ENCODE results near the gene RPL37. TPM values are rescaled to one million over a fixed set of nuclear protein-coding genes. Genes with fewer than 3 reads are reported as not detected.

Gene RPL37
- total RNA-seq, 1 experiment from 2014 or later: 1,279 TPM

DNA sequence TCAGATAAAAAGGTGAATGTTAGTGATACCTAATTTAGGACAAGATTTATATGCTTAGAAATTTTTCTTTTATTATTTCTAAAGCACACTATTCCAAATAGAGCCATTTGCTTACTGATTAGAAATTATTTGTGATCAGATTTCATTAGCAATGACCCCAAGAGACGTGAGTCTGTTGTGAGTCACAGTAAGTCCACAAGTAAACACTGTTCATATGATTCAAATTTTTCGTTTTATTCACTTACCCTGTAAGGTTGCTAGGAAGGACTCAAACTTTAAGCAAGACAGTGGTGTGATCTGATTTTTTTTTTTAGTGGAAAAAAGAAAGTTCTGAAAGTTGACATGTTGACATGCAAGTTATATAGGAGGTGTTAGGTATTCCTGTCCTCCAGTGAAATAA is 7.3 kb upstream of the RPL37 start:
- Histone ChIP-seq H4K20me1 (ENCODE audit: insufficient read depth) (no peaks in the 10 kb centered on the region), H3K27ac (ENCODE audit: low read depth, low read length) (no peak overlapping the region), H3K27me3 (ENCODE audit: insufficient read depth, low read length) (no peaks in the 10 kb centered on the region), H3K36me3 (ENCODE audit: control insufficient read depth in 1 of 2, insufficient read depth in 2 of 2, low read length in 2 of 2) (no peaks in the 10 kb centered on the region), H3K9ac (ENCODE audit: low read length) (no peak overlapping the region), H3K4me2 (ENCODE audit: low read length) (no peak overlapping the region), H3K9me3 (ENCODE audit: control insufficient read depth in 1 of 2, insufficient read depth in 1 of 2, low read depth in 1 of 2, low read length in 2 of 2) (no peaks in the 10 kb centered on the region), H2AFZ (ENCODE audit: low read depth, low read length, poor library complexity, severe bottlenecking) (peak overlapping the region; percentile 39), H3K4me1 (ENCODE audit: control insufficient read depth in 1 of 2, insufficient read depth in 2 of 2, low read length in 2 of 2) (no peaks in the 10 kb centered on the region), H3K79me2 (ENCODE audit: insufficient read depth, low read length) (no peaks in the 10 kb centered on the region), H3K9me2 (ENCODE audit: insufficient read depth) (no peaks in the 10 kb centered on the region), H3K4me3 (replicated peaks in 1 of 2; ENCODE audit: low read depth in 1 of 2, low read length in 2 of 2) (no peak overlapping the region)
- ChIA-PET CTCF (no interaction called here), POLR2A (interaction anchor here (1.2 kb wide), 1 partner anchor 9 kb away, joined by 3 read pairs; no protein-coding TSS in a partner anchor), RAD21 (ENCODE audit: low non-redundant PET in 1 of 2, low total read pairs in 2 of 2, uncharacterized antibody in 2 of 2, unreplicated experiment in 2 of 2) (no interaction called here)
- no peak for DNase-seq (ENCODE audit: low read depth, low spot score)
- intact Hi-C loops (cut with micrococcal nuclease): no loop called here
- no peak for ATAC-seq
- BruUV-seq (replicated peaks): no TSS peak
- TF ChIP-seq ZNF274 (IDR thresholded peaks at IDR 0.05; ENCODE audit: low read depth, low read length) (no peak), TCF7L2 (IDR thresholded peaks at IDR 0.05; ENCODE audit: borderline replicate concordance, extremely low read depth, insufficient read depth, insufficient read length) (no peak), FOSL1 (IDR thresholded peaks at IDR 0.05; ENCODE audit: low read depth) (no peak), POLR2A (IDR thresholded peaks at IDR 0.05; ENCODE audit: borderline replicate concordance, extremely low read depth, insufficient read depth, insufficient read length) (no peak), EZH2 (IDR thresholded peaks at IDR 0.05) (no peak), YY1 (IDR thresholded peaks at IDR 0.05; ENCODE audit: extremely low read depth, insufficient replicate concordance, low read depth, low read length) (no peak), POLR2AphosphoS5 (IDR thresholded peaks at IDR 0.05; ENCODE audit: low read depth, low read length) (no peak), EZH2phosphoT487 (IDR thresholded peaks at IDR 0.05; ENCODE audit: borderline replicate concordance) (no peak), SIN3A (IDR thresholded peaks at IDR 0.05; ENCODE audit: low read depth) (no peak), CEBPB (IDR thresholded peaks at IDR 0.05; ENCODE audit: low read depth) (no peak), SRF (IDR thresholded peaks at IDR 0.05; ENCODE audit: low read depth) (no peak), CBX3 (IDR thresholded peaks at IDR 0.05; ENCODE audit: low read depth) (no peak), RAD21 (IDR thresholded peaks at IDR 0.05; ENCODE audit: low read depth) (no peak), EGR1 (IDR thresholded peaks at IDR 0.05; ENCODE audit: low read depth) (no peak)
- TF ChIP-seq, protein P1, sequence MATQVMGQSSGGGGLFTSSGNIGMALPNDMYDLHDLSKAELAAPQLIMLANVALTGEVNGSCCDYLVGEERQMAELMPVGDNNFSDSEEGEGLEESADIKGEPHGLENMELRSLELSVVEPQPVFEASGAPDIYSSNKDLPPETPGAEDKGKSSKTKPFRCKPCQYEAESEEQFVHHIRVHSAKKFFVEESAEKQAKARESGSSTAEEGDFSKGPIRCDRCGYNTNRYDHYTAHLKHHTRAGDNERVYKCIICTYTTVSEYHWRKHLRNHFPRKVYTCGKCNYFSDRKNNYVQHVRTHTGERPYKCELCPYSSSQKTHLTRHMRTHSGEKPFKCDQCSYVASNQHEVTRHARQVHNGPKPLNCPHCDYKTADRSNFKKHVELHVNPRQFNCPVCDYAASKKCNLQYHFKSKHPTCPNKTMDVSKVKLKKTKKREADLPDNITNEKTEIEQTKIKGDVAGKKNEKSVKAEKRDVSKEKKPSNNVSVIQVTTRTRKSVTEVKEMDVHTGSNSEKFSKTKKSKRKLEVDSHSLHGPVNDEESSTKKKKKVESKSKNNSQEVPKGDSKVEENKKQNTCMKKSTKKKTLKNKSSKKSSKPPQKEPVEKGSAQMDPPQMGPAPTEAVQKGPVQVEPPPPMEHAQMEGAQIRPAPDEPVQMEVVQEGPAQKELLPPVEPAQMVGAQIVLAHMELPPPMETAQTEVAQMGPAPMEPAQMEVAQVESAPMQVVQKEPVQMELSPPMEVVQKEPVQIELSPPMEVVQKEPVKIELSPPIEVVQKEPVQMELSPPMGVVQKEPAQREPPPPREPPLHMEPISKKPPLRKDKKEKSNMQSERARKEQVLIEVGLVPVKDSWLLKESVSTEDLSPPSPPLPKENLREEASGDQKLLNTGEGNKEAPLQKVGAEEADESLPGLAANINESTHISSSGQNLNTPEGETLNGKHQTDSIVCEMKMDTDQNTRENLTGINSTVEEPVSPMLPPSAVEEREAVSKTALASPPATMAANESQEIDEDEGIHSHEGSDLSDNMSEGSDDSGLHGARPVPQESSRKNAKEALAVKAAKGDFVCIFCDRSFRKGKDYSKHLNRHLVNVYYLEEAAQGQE (IDR thresholded peaks at IDR 0.05; ENCODE audit: low read depth): no peak
- TF ChIP-seq, protein P2, sequence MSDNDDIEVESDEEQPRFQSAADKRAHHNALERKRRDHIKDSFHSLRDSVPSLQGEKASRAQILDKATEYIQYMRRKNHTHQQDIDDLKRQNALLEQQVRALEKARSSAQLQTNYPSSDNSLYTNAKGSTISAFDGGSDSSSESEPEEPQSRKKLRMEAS (IDR thresholded peaks at IDR 0.05): no peak
- TF ChIP-seq, protein P3, sequence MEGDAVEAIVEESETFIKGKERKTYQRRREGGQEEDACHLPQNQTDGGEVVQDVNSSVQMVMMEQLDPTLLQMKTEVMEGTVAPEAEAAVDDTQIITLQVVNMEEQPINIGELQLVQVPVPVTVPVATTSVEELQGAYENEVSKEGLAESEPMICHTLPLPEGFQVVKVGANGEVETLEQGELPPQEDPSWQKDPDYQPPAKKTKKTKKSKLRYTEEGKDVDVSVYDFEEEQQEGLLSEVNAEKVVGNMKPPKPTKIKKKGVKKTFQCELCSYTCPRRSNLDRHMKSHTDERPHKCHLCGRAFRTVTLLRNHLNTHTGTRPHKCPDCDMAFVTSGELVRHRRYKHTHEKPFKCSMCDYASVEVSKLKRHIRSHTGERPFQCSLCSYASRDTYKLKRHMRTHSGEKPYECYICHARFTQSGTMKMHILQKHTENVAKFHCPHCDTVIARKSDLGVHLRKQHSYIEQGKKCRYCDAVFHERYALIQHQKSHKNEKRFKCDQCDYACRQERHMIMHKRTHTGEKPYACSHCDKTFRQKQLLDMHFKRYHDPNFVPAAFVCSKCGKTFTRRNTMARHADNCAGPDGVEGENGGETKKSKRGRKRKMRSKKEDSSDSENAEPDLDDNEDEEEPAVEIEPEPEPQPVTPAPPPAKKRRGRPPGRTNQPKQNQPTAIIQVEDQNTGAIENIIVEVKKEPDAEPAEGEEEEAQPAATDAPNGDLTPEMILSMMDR (IDR thresholded peaks at IDR 0.05 in 2 of 3, conservative IDR thresholded peaks at IDR 0.05 in 1 of 3; ENCODE audit: borderline replicate concordance in 1 of 3, insufficient read depth in 1 of 3, low read depth in 2 of 3, low read length in 2 of 3): no peak
- TF ChIP-seq, protein P4, sequence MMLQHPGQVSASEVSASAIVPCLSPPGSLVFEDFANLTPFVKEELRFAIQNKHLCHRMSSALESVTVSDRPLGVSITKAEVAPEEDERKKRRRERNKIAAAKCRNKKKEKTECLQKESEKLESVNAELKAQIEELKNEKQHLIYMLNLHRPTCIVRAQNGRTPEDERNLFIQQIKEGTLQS (IDR thresholded peaks at IDR 0.05): no peak
